Measurements from ENCODE around the gene SULT1C3. TPM values are rescaled to one million over a fixed set of nuclear protein-coding genes. Genes with fewer than 3 reads are reported as not detected.

The SULT1C3 gene
- total RNA-seq, 1 donor from 2014 or later: not detected

- Mint-ChIP-seq H3K36me3 (ENCODE audit: insufficient read depth) (peaks cover 27% of the 10 kb centered on the region), H3K4me3 (ENCODE audit: low read depth) (no peak overlapping the region), H3K27me3 (no peaks in the 10 kb centered on the region), H3K9me3 (ENCODE audit: low read depth) (peaks cover 17% of the 10 kb centered on the region), H3K27ac (no peak overlapping the region), H3K4me1 (ENCODE audit: low read depth) (peaks cover 2% of the 10 kb centered on the region)
- DNase-seq (ENCODE audit: low spot score, unreplicated experiment): no peak
- TF ChIP-seq CTCF (IDR thresholded peaks at IDR 0.05; ENCODE audit: unreplicated experiment): no peak
Observed at GRCh38 chr2:108220191-108220590, 19.6 kb upstream of the SULT1C3 start.

- no peak for TF ChIP-seq CTCF (IDR thresholded peaks at IDR 0.05; ENCODE audit: unreplicated experiment)
- H3K36me3 Mint-ChIP-seq (ENCODE audit: insufficient read depth): peaks cover 29% of the 10 kb centered on the region
Observed at GRCh38 chr2:108220942-108221541, 18.7 kb upstream of the SULT1C3 start.

GRCh38 chr2:108222261-108222660 lies 17.5 kb upstream of the SULT1C3 start:
- no peak overlapping the region for H3K4me3 Mint-ChIP-seq (ENCODE audit: low read depth)
- H3K27ac Mint-ChIP-seq: no peak overlapping the region
- H3K4me1 Mint-ChIP-seq (ENCODE audit: low read depth): peaks cover 2% of the 10 kb centered on the region
- H3K9me3 Mint-ChIP-seq (ENCODE audit: low read depth): peaks cover 24% of the 10 kb centered on the region
- DNase-seq (ENCODE audit: low spot score, unreplicated experiment): no peak
- peaks cover 33% of the 10 kb centered on the region for H3K36me3 Mint-ChIP-seq (ENCODE audit: insufficient read depth)
- H3K27me3 Mint-ChIP-seq: no peaks in the 10 kb centered on the region
- TF ChIP-seq CTCF (IDR thresholded peaks at IDR 0.05; ENCODE audit: unreplicated experiment): no peak

More at GRCh38 chr2:108220942-108221541, 18.7 kb upstream of the SULT1C3 start:
- Mint-ChIP-seq H3K4me3 (ENCODE audit: low read depth) (no peak overlapping the region), H3K27me3 (no peaks in the 10 kb centered on the region), H3K9me3 (ENCODE audit: low read depth) (peaks cover 20% of the 10 kb centered on the region), H3K27ac (no peak overlapping the region), H3K4me1 (ENCODE audit: low read depth) (peaks cover 2% of the 10 kb centered on the region)
- DNase-seq (ENCODE audit: low spot score, unreplicated experiment): no peak

GRCh38 chr2:108223573-108223972 lies 16.2 kb upstream of the SULT1C3 start:
- TF ChIP-seq CTCF (IDR thresholded peaks at IDR 0.05; ENCODE audit: unreplicated experiment): no peak
- no peak for DNase-seq (ENCODE audit: low spot score, unreplicated experiment)
- Mint-ChIP-seq H3K27ac (no peak overlapping the region), H3K4me3 (ENCODE audit: low read depth) (no peak overlapping the region), H3K27me3 (no peaks in the 10 kb centered on the region), H3K4me1 (ENCODE audit: low read depth) (peaks cover 2% of the 10 kb centered on the region), H3K36me3 (ENCODE audit: insufficient read depth) (peaks cover 38% of the 10 kb centered on the region), H3K9me3 (ENCODE audit: low read depth) (peaks cover 24% of the 10 kb centered on the region)

GRCh38 chr2:108224022-108224421 lies 15.7 kb upstream of the SULT1C3 start:
- peaks cover 24% of the 10 kb centered on the region for H3K9me3 Mint-ChIP-seq (ENCODE audit: low read depth)
- H3K27ac Mint-ChIP-seq: no peak overlapping the region
- H3K4me1 Mint-ChIP-seq (ENCODE audit: low read depth): peaks cover 2% of the 10 kb centered on the region

More at GRCh38 chr2:108224022-108224421, 15.7 kb upstream of the SULT1C3 start:
- TF ChIP-seq CTCF (IDR thresholded peaks at IDR 0.05; ENCODE audit: unreplicated experiment): no peak
- H3K36me3 Mint-ChIP-seq (ENCODE audit: insufficient read depth): peaks cover 38% of the 10 kb centered on the region
- no peaks in the 10 kb centered on the region for H3K27me3 Mint-ChIP-seq
- H3K4me3 Mint-ChIP-seq (ENCODE audit: low read depth): no peak overlapping the region
- DNase-seq (ENCODE audit: low spot score, unreplicated experiment): no peak

Data from progenitor cell of endocrine pancreas (in vitro differentiated cells).